SK-N-MC (cell line): ENCODE data around the gene LRBA.
A peak's percentile ranks its signal among the peaks of the same experiment; 100 is the strongest.
"Not testable (repeated sequence)": the region's sequence is repeated elsewhere in the genome, so short reads cannot be mapped to it uniquely, and the experiment has no call there.

Experiments used
- DNase-seq: peaks from one replicate; pipeline ENCODE4 v3.0.0-alpha.2; 2011; ENCODE audit warnings: low read depth, low spot score
- H3K27ac ChIP-seq: fragments of 200-600 bp; sonication (generic); 2 replicates; pipeline ENCODE4 v1.5.1; 2016; ENCODE audit warnings: mixed run types
- H3K36me3 ChIP-seq: fragments of 200-600 bp; sonication (generic); 2 replicates; pipeline ENCODE4 v1.6.1; 2017; ENCODE audit warnings: antibody characterized with exemption, low read length, mixed read lengths; ENCODE audit not compliant: insufficient read depth
- H3K4me3 ChIP-seq: fragments of 200-600 bp; sonication (generic); 2 replicates; pipeline ENCODE4 v1.5.1; 2016
- H3K9ac ChIP-seq: fragments of 200-600 bp; sonication (generic); 2 replicates; pipeline ENCODE4 v1.8.0; 2017; ENCODE audit warnings: mixed run types, mixed read lengths; ENCODE audit not compliant: insufficient read length
- H3K9me3 ChIP-seq: fragments of 200-600 bp; sonication (generic); 2 replicates; pipeline ENCODE4 v1.6.1; 2017; ENCODE audit warnings: low read depth, mild to moderate bottlenecking, antibody characterized with exemption, low read length, moderate library complexity, mixed read lengths
- EZH2 ChIP-seq: fragments of 200-600 bp; sonication (generic); IDR thresholded peaks from one replicate; pipeline ENCODE4 v1.6.1; 2017; ENCODE audit warnings: antibody characterized with exemption
- FOXP2 ChIP-seq: optimal IDR thresholded peaks from 2 replicates; pipeline ENCODE3; 2011; ENCODE audit warnings: mild to moderate bottlenecking, moderate library complexity; ENCODE audit not compliant: insufficient read depth; ENCODE audit errors: extremely low read length, control extremely low read depth
- POLR2AphosphoS5 ChIP-seq: IDR thresholded peaks from 2 replicates; pipeline ENCODE4 v1.6.1; 2012; ENCODE audit warnings: mild to moderate bottlenecking, low read depth, low read length, borderline replicate concordance

The LRBA gene

DNA sequence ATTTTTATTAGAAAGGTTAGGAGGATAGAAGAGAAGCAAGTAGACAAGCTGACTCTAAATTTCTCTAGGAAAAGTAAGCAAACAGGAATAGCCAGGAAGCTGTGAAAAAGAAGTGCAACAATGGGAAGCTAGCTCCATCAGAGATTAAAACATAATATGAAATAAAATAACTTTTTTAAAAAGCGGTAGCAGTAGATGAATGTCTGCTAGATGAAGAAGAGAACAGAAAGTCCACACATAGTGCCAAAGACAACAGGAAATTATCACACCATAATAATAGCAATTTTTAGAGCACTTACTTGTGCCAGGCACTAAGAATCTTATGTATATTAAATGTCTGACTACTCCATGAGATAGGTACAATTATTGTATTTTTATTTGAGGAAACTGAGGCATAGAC, 53.5 kb downstream of the LRBA start:
- Histone ChIP-seq H3K9me3 (no peaks in the 10 kb centered on the region), H3K27ac (no peak overlapping the region), H3K9ac (no peak overlapping the region), H3K4me3 (no peak overlapping the region), H3K36me3 (no peaks in the 10 kb centered on the region)
- TF ChIP-seq EZH2 (no peak), POLR2AphosphoS5 (no peak), FOXP2 (no peak)
- DNase-seq = no peak

DNA sequence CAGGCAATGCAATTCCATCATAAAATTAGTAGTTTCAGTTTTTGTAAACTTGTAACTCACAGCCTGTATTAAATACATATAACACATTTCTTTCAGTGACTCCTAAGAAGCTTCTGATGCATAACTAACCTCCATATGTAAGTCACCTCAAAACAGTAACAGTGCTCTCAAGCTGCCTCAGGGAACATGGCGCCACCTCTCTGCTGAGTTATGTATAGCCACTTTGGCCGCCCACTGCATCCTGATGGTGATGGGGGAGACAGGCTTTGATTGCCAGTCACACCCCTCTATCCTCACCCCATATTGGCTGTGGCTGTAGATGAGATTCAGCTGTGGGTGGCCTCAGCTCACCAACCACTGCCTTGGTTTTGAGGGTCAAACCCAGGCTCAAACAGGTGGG, 54.3 kb downstream of the LRBA start:
- H3K27ac ChIP-seq = no peak overlapping the region
- no peaks in the 10 kb centered on the region for H3K36me3 ChIP-seq
- no peak for DNase-seq
- no peak for TF ChIP-seq POLR2AphosphoS5
- no peak for TF ChIP-seq FOXP2
- no peak for TF ChIP-seq EZH2
- H3K9ac ChIP-seq = no peak overlapping the region
- no peak overlapping the region for H3K4me3 ChIP-seq
- H3K9me3 ChIP-seq = no peaks in the 10 kb centered on the region

DNA sequence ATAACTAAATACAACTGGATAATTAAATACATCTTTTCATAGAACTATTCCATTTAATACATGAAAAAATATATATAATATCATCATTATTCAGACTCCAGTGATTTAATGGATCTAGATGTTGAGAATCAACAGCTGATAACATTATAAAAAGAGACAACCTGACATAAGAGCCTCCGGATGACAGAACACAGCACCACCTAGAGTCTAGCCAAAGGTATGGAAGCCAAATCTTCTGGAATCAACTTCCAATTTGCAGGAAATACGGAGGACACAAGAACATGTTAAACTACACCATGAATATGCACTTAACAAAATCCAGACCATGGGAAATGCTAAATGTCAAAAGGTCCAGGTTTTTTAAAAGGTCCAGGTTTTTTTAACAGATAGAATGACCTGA, 55.0 kb downstream of the LRBA start:
- Histone ChIP-seq H3K36me3 (no peaks in the 10 kb centered on the region), H3K9me3 (no peaks in the 10 kb centered on the region), H3K4me3 (no peak overlapping the region), H3K27ac (no peak overlapping the region), H3K9ac (no peak overlapping the region)
- TF ChIP-seq POLR2AphosphoS5 (no peak), FOXP2 (no peak), EZH2 (no peak)
- DNase-seq = no peak

DNA sequence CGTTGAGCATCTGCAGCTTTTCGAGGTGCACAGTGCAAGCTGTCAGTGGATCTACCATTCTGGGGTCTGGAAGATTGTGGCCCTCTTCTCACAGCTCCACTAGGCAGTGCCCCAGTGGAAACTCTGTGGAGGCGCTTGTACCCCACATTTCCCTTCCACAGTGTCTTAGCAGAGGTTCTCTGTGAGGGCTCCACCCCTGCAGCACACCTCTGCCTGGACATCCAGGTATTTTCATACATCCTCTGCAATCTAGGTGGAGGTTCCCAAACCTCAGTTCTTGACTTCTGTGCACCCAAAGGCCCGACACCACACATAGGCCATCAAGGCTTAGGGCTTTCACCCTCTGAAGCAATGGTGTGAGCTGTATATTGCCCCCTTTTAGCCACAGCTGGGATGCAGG, 57.1 kb downstream of the LRBA start:
- not testable (repeated sequence) for H3K27ac ChIP-seq, DNase-seq, H3K9ac ChIP-seq, H3K9me3 ChIP-seq, H3K36me3 ChIP-seq, H3K4me3 ChIP-seq

GRCh38 chr4:150957095-150957494, 58.0 kb downstream of the LRBA start:
- H3K9me3 ChIP-seq, DNase-seq, H3K4me3 ChIP-seq, H3K27ac ChIP-seq, H3K9ac ChIP-seq, H3K36me3 ChIP-seq: not testable (repeated sequence)

DNA sequence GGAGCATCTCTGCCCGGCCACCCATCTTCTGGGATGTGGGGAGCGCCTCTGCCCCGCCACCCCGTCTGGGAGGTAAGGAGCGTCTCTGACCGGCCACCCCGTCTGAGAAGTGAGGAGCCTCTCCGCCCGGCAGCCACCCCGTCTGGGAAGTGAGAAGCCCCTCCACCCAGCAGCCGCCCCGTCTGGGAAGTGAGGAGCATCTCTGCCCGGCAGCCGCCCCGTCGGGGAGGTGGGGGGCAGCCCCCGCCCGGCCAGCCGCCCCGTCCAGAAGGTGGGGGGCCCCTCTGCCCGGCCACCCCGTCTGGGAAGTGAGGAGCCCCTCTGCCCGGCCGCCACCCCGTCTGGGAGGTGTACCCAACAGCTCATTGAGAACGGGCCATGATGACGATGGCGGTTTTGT, 61.2 kb downstream of the LRBA start:
- not testable (repeated sequence) for H3K36me3 ChIP-seq, H3K9me3 ChIP-seq, DNase-seq, H3K9ac ChIP-seq, H3K27ac ChIP-seq, H3K4me3 ChIP-seq

DNA sequence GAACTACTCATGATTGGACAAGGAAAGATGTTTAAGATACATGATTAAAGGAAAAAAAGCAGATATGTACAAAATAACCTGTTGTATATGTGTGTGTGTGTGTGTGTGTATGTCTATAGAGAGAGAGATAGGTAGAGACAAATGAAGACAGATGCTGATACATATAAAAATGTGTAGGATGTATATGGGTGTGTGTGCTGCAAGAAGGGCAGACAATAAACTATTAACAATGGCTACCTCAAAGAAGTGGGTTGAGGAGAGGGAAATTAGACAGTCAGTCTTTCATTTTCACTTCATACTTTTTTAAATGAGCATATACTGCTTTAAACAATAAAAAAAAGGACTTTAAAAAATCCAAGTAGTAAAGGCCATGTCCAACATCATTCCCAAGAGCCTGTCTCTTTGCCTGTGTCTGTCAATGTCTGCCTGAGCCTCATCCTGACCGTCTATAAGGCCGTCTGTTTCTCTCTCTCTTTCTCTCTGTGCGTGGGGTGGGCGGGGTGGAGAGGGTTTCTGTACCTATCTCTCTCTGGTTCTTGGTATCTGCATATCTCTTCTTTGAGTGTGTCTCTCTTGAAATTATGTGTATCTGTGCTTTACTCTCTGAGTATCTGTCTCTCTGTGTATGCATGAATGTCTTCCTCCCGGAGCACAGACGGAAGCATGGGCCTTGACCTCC, 62.8 kb downstream of the LRBA start:
- H3K27ac ChIP-seq = no peak overlapping the region
- TF ChIP-seq EZH2 (no peak), FOXP2 (no peak)
- H3K9ac ChIP-seq = no peak overlapping the region
- H3K4me3 ChIP-seq = no peak overlapping the region
- no peak for DNase-seq
- H3K9me3 ChIP-seq = peaks cover 6% of the 10 kb centered on the region; the same call in 1 of the 2 replicates
- peaks cover 3% of the 10 kb centered on the region; the same call in 1 of the 2 replicates for H3K36me3 ChIP-seq

DNA sequence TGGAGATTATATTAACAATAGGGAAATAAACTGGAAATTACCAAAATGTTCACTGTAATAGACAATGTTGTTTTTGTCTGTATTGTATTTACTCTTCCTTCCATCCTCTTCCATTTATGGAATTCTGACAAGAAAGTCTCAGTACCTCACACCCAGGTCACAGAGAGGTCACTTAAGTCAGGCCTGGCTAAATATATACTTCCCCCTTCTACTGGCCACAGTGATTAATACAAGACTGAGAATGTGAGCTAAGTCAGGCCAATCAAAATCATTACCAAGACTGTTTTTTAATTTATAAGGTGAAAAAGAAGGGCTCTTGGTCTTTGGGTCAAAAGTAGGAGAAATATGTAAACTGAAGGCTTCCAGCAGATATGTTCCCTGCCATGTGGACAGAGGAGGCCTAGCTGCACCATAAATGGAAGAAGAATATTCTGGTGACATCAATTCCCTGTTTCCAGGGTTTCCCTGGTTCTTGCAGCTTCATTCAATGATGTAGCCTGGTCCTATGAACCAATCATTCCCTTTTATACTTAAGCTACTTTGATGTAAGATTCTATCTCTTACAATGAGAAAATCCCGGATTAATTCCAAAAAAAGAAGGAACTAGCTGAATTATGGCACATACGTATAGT, 64.3 kb downstream of the LRBA start:
- H3K27ac ChIP-seq = no peak overlapping the region
- DNase-seq = no peak
- peaks cover 3% of the 10 kb centered on the region; the same call in 1 of the 2 replicates for H3K36me3 ChIP-seq
- no peak overlapping the region for H3K9ac ChIP-seq
- peaks cover 6% of the 10 kb centered on the region; the same call in 1 of the 2 replicates for H3K9me3 ChIP-seq
- no peak for TF ChIP-seq FOXP2
- no peak for TF ChIP-seq EZH2
- no peak for TF ChIP-seq POLR2AphosphoS5
- H3K4me3 ChIP-seq = no peak overlapping the region

DNA sequence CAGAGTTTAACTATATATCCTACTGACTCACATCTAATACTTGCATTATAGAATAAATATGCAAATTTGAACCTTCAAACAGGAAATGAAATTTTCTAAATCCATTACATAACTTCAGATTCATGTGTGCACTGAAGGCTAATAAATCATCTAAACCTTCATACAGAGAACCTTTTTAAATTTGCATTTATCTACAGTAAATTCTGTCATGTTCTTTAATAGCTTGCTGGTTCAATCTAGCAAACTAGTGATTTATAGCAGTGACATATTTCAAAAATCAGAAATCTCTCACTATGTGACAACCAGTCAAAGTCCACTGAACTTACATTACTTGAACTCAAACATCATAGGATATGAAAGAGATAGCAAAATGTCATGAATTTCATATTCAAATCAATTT, 65.1 kb downstream of the LRBA start:
- TF ChIP-seq POLR2AphosphoS5 = no peak
- TF ChIP-seq FOXP2 = no peak
- TF ChIP-seq EZH2 = no peak
- H3K36me3 ChIP-seq = peaks cover 3% of the 10 kb centered on the region; the same call in 1 of the 2 replicates
- H3K27ac ChIP-seq = peak overlapping the region; percentile 15; the same call in 1 of the 2 replicates
- peaks cover 6% of the 10 kb centered on the region; the same call in 1 of the 2 replicates for H3K9me3 ChIP-seq
- H3K9ac ChIP-seq = no peak overlapping the region
- H3K4me3 ChIP-seq = no peak overlapping the region
- DNase-seq = peak; percentile 53
